Ascending aorta (tissue), 2 donors: ENCODE data around the gene KLK3. TPM values are rescaled to one million over a fixed set of nuclear protein-coding genes. Genes with fewer than 3 reads are reported as not detected.

Experiments
- DNase-seq, 2 donors: peaks; one replicate each; pipeline ENCODE4 v3.0.0-alpha.2; 2019; ENCODE audit warnings: low spot score in 2 of 2
- H3K27ac ChIP-seq, 2 donors: fragments of 200-600 bp; sonication (generic); one replicate each; pipeline ENCODE4 v1.5.1; 2016 to 2017; ENCODE audit warnings: mild to moderate bottlenecking in 1 of 2
- H3K27me3 ChIP-seq: fragments of 200-600 bp; sonication (generic); one replicate; pipeline ENCODE4 v1.5.1; 2017
- H3K36me3 ChIP-seq, 2 donors: fragments of 200-600 bp; sonication (generic); one replicate each; pipeline ENCODE4 v1.5.1; 2016
- H3K4me1 ChIP-seq, 2 donors: fragments of 200-600 bp; sonication (generic); one replicate each; pipeline ENCODE4 v1.5.1; 2016 to 2017; ENCODE audit warnings: mild to moderate bottlenecking in 1 of 2
- H3K4me3 ChIP-seq, 2 donors: fragments of 200-600 bp; sonication (generic); one replicate each; pipeline ENCODE4 v1.5.1; 2016 to 2017; ENCODE audit warnings: mild to moderate bottlenecking in 1 of 2
- H3K9me3 ChIP-seq, 2 donors: fragments of 200-600 bp; sonication (generic); one replicate each; pipeline ENCODE4 v1.5.1; 2016
- intact Hi-C: fragments of 100-400 bp; cut with DNase I; formaldehyde crosslinking; loops from one replicate; pipeline ENCODE4 v1.15.1; 2023
- total RNA-seq: library from RNA; depleted of rRNA; stranded (reverse); fragments of >200 nt; gene quantifications from one replicate; pipeline ENCODE4 v1.1.0, GENCODE V29; 2016
- TF ChIP-seq, protein P1 (sequence below), 3 experiments: fragments of 200-600 bp in 2 of 3; fragments of 450-650 bp in 1 of 3; sonication (generic) in 2 of 3; IDR thresholded peaks; one replicate each; pipeline ENCODE4 v1.5.1; 2016 to 2019; ENCODE audit warnings: antibody characterized with exemption in 3 of 3, mild to moderate bottlenecking in 1 of 3, moderate library complexity in 1 of 3

KLK3 gene
- total RNA-seq, 1 donor from 2014 or later = not detected

- Histone ChIP-seq H3K4me1 (no peaks in the 10 kb centered on the region), H3K9me3 (no peaks in the 10 kb centered on the region), H3K36me3 (no peaks in the 10 kb centered on the region), H3K27me3 (no peaks in the 10 kb centered on the region), H3K4me3 (no peak overlapping the region), H3K27ac (no peak overlapping the region)
- no peak for DNase-seq
- intact Hi-C loops = no loop called here
- TF ChIP-seq, protein P1, sequence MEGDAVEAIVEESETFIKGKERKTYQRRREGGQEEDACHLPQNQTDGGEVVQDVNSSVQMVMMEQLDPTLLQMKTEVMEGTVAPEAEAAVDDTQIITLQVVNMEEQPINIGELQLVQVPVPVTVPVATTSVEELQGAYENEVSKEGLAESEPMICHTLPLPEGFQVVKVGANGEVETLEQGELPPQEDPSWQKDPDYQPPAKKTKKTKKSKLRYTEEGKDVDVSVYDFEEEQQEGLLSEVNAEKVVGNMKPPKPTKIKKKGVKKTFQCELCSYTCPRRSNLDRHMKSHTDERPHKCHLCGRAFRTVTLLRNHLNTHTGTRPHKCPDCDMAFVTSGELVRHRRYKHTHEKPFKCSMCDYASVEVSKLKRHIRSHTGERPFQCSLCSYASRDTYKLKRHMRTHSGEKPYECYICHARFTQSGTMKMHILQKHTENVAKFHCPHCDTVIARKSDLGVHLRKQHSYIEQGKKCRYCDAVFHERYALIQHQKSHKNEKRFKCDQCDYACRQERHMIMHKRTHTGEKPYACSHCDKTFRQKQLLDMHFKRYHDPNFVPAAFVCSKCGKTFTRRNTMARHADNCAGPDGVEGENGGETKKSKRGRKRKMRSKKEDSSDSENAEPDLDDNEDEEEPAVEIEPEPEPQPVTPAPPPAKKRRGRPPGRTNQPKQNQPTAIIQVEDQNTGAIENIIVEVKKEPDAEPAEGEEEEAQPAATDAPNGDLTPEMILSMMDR (IDR thresholded peaks at IDR 0.05) = no peak
These were observed 17.4 kb upstream of the KLK3 start for GRCh38 chr19:50837300-50837699.

- no peak for DNase-seq
- no peaks in the 10 kb centered on the region for H3K36me3 ChIP-seq
- intact Hi-C loops = no loop called here
- no peaks in the 10 kb centered on the region for H3K27me3 ChIP-seq
- no peaks in the 10 kb centered on the region for H3K4me1 ChIP-seq
- no peaks in the 10 kb centered on the region for H3K9me3 ChIP-seq
- TF ChIP-seq, protein P1 (IDR thresholded peaks at IDR 0.05) = no peak
- H3K27ac ChIP-seq = no peak overlapping the region
- H3K4me3 ChIP-seq = no peak overlapping the region
These were observed 16.5 kb upstream of the KLK3 start for GRCh38 chr19:50838239-50838638.

DNA sequence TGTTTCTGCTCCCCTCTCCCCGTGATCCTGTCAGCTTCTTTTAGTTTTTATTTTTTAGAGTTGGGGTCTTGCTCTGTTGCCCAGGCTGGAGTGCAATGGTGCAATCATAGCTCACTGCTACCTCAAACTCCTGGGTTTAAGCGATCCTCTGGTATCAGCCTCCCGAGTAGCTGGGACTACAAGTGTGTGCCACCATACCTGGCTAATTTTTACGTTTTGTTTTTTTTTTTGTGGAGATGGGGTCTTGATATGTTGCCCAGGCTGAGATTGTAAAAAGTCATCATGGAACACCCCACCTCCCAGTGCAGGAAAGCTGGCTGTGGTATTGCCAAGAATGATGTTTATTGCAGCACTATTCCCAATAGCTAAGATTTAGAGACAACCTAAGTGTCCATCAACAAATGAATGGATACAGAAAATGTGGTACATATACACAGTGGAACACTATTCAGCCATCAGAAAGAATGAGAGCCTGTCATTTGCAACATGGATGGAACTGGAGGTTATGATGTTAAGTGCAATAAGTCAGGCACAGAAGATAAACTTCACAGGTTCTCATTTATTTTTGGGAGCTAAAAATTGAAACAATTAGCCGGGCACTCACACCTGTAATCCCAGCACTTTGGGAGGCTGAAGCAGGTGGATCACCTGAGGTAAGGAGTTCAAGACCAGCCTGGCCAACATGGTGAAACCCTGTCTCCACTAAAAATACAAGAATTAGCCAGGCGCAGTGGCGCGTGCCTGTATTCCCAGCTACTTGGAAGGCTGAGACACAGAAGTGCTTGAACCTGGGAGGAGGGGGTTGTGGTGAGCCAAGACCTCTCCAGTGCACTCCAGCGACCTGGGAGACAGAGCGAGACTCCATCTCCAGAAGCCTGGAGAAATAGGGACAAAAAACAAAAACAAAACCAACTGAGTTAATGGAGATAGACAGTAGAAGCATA, 14.7 kb upstream of the KLK3 start:
- DNase-seq = no peak
- intact Hi-C loops = no loop called here
- Histone ChIP-seq H3K36me3 (no peaks in the 10 kb centered on the region), H3K4me1 (no peaks in the 10 kb centered on the region), H3K9me3 (peaks cover 0 to 7% of the 10 kb centered on the region in 2 donors), H3K27ac (no peak overlapping the region), H3K4me3 (no peak overlapping the region), H3K27me3 (no peaks in the 10 kb centered on the region)
- TF ChIP-seq, protein P1 (IDR thresholded peaks at IDR 0.05) = no peak

DNA sequence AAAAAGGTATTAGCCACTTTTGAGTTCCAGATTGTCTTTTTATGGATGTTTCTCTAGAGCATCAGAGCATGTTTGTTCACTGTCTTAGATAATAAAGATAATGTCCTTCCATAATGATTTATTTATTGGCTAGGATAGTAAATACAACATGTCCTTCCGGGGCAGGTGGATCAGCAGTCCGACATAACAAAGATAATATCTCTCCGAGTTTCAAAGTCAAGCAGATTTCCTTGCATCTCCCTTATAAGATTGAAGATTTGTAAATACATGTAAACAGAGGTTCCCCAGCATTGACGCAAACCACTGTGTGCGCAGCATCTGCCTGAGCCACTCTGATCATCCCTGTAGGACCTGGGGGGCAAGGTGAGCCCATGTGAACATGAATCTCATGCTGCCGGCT, 12.6 kb upstream of the KLK3 start:
- intact Hi-C loops = no loop called here
- peaks cover 0 to 7% of the 10 kb centered on the region in 2 donors for H3K9me3 ChIP-seq
- no peak overlapping the region for H3K4me3 ChIP-seq
- H3K27ac ChIP-seq = no peak overlapping the region
- no peak for DNase-seq
- TF ChIP-seq, protein P1 (IDR thresholded peaks at IDR 0.05) = no peak
- no peaks in the 10 kb centered on the region for H3K27me3 ChIP-seq
- H3K4me1 ChIP-seq = no peaks in the 10 kb centered on the region
- no peaks in the 10 kb centered on the region for H3K36me3 ChIP-seq

GRCh38 chr19:50843205-50843604, 11.5 kb upstream of the KLK3 start:
- Histone ChIP-seq H3K4me3 (no peak overlapping the region), H3K36me3 (no peaks in the 10 kb centered on the region), H3K9me3 (peaks cover 0 to 7% of the 10 kb centered on the region in 2 donors), H3K4me1 (no peaks in the 10 kb centered on the region), H3K27me3 (no peaks in the 10 kb centered on the region), H3K27ac (no peak overlapping the region)
- TF ChIP-seq, protein P1 (IDR thresholded peaks at IDR 0.05) = no peak
- intact Hi-C loops = no loop called here
- no peak for DNase-seq
